T-cell (primary cell): ENCODE results near the gene ARHGAP6. TPM values are rescaled to one million over a fixed set of nuclear protein-coding genes. Genes with fewer than 3 reads are reported as not detected.
"Not testable (repeated sequence)": the region's sequence is repeated elsewhere in the genome, so short reads cannot be mapped to it uniquely, and the experiment has no call there.

ENCODE experiments used
- ATAC-seq, 4 experiments: fragments of 200-7000 bp in 3 of 4; fragments of 150-1000 bp in 1 of 4; cut with Tn5 transposase; replicated peaks in 1 of 4; 1 replicate in 3 of 4; 2 replicates in 1 of 4; pipeline ENCODE4 v1.10.0; 2021; ENCODE audit warnings: moderate library complexity in 3 of 4, mild to moderate bottlenecking in 2 of 4, moderate number of reproducible peaks in 1 of 4
- CTCF ChIA-PET, 2 donors: fragments of 300-600 bp; sonication (Branson Sonifier 250); formaldehyde crosslinking; loops; one replicate each; lab custom pipeline; 2022; ENCODE audit warnings: antibody characterized with exemption in 2 of 2; lab: Charles Lee
- POLR2A ChIA-PET, 2 donors: fragments of 300-600 bp; sonication (Branson Sonifier 250); formaldehyde crosslinking; loops; one replicate each; lab custom pipeline; 2022; ENCODE audit warnings: antibody characterized with exemption in 2 of 2; lab: Charles Lee
- DNase-seq, 35 experiments: peaks; one replicate each; pipeline versions ENCODE4 v3.0.0 to v3.0.0-alpha.2; 2013 to 2023
- H3K27ac ChIP-seq: one replicate; pipeline ENCODE4 v1.5.1; 2013; ENCODE audit warnings: low read length
- H3K27me3 ChIP-seq, 2 experiments: replicated peaks in 1 of 2; 1 replicate in 1 of 2; 2 replicates in 1 of 2; pipeline versions ENCODE4 v1.6.1 to v1.7.0; 2013; ENCODE audit warnings: low read length in 1 of 2, mixed read lengths in 1 of 2; ENCODE audit not compliant: control insufficient read depth in 2 of 2, insufficient read depth in 2 of 2; ENCODE audit errors: extremely low read depth in 1 of 2
- H3K36me3 ChIP-seq, 2 donors: 1 replicate in 1 of 2; 2 replicates in 1 of 2; pipeline versions ENCODE4 v1.6.1 to v1.7.0; 2013; ENCODE audit warnings: low read length in 1 of 2; ENCODE audit not compliant: control insufficient read depth in 2 of 2, insufficient read depth in 1 of 2; ENCODE audit errors: extremely low read depth in 1 of 2
- H3K4me1 ChIP-seq, 2 experiments: 1 replicate in 1 of 2; 2 replicates in 1 of 2; pipeline versions ENCODE4 v1.6.1 to v1.7.0; 2013; ENCODE audit warnings: low read length in 2 of 2, mixed read lengths in 1 of 2; ENCODE audit not compliant: insufficient read depth in 2 of 2, control insufficient read depth in 1 of 2; ENCODE audit errors: extremely low read depth in 1 of 2
- H3K4me3 ChIP-seq, 2 donors: 1 replicate in 1 of 2; 2 replicates in 1 of 2; pipeline versions ENCODE4 v1.5.1 to v1.7.0; 2013; ENCODE audit warnings: mild to moderate bottlenecking in 2 of 2, low read length in 1 of 2, moderate library complexity in 1 of 2; ENCODE audit not compliant: control insufficient read depth in 1 of 2; ENCODE audit errors: extremely low read depth in 1 of 2
- H3K9me3 ChIP-seq: 2 replicates; pipeline ENCODE4 v1.7.0; 2013
- H3K27ac Mint-ChIP-seq, 2 donors: one replicate each; pipeline ENCODE4 v1.8.0; 2020 to 2021; ENCODE audit warnings: mild to moderate bottlenecking in 2 of 2, mixed read lengths in 2 of 2
- H3K27me3 Mint-ChIP-seq, 2 donors: one replicate each; pipeline ENCODE4 v1.8.0; 2021 to 2022; ENCODE audit warnings: mixed read lengths in 2 of 2
- H3K36me3 Mint-ChIP-seq: one replicate; pipeline ENCODE4 v1.8.0; 2021; ENCODE audit warnings: mixed read lengths
- H3K4me1 Mint-ChIP-seq, 3 donors: one replicate each; pipeline ENCODE4 v1.8.0; 2020 to 2022; ENCODE audit warnings: mixed read lengths in 3 of 3, mild to moderate bottlenecking in 1 of 3
- H3K4me3 Mint-ChIP-seq, 3 donors: one replicate each; pipeline ENCODE4 v1.8.0; 2020 to 2022; ENCODE audit warnings: mild to moderate bottlenecking in 3 of 3, mixed read lengths in 3 of 3, moderate library complexity in 3 of 3
- H3K9me3 Mint-ChIP-seq, 3 donors: one replicate each; pipeline ENCODE4 v1.8.0; 2020 to 2022; ENCODE audit warnings: mixed read lengths in 3 of 3
- WGBS: methylation state at CpG from one replicate; pipeline ENCODE4 v1.1.5; 2013; ENCODE audit warnings: missing lambda C conversion rate; ENCODE audit not compliant: insufficient coverage; 5-methylcytosine and 5-hydroxymethylcytosine counted together
- total RNA-seq, 35 experiments: library from RNA in 6 of 35; stranded (reverse) in 6 of 35; fragments of 120-200 nt in 1 of 35; gene quantifications; one replicate each; pipeline versions ENCODE4 v1.2.1 to v1.2.4 and lab custom pipeline; 2013 to 2026

Gene ARHGAP6
- total RNA-seq, 5 donors from 2014 or later (not counting 1 experiment from before 2014, with no cell fraction given) = 0.09 to 0.13 (median 0.12) TPM; not detected in 2

DNA sequence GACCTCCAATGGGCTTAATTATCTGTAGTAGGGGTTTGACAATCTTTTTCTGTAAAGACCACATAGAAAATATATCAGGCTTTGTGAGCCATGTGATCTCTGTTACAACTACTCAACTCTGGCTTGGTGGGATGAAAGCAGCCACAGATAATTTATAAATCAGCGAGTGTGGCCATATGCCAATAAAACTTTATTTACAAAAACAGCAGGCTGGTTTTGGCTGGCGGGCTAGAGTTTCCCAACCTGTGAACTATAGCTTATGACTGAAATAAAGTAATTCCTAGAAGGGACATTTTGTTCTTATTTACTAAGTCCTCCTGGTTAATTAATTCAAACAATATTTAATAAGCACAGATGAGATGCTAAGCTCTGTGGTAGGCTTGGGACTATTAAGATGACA is 408.4 kb downstream of the ARHGAP6 start:
- Mint-ChIP-seq H3K9me3 (peaks cover 0 to 10% (median 0%) of the 10 kb centered on the region in 3 donors), H3K27me3 (peaks cover 0 to 10% of the 10 kb centered on the region in 2 donors), H3K36me3 (no peaks in the 10 kb centered on the region), H3K4me1 (no peaks in the 10 kb centered on the region), H3K4me3 (no peak overlapping the region), H3K27ac (no peak overlapping the region)
- no peaks in the 10 kb centered on the region for H3K4me1 ChIP-seq
- H3K4me3 ChIP-seq = no peak overlapping the region
- no peaks in the 10 kb centered on the region for H3K36me3 ChIP-seq
- no peak overlapping the region for H3K27ac ChIP-seq
- POLR2A ChIA-PET = no interaction called here
- CTCF ChIA-PET = no interaction called here
- H3K9me3 ChIP-seq = no peaks in the 10 kb centered on the region
- no peak for ATAC-seq
- WGBS = no CpG with 5 or more reads among the region's 2 CpGs
- no peaks in the 10 kb centered on the region for H3K27me3 ChIP-seq
- no peak for DNase-seq

- Histone ChIP-seq H3K9me3 (no peaks in the 10 kb centered on the region), H3K27me3 (no peaks in the 10 kb centered on the region), H3K27ac (no peak overlapping the region), H3K36me3 (no peaks in the 10 kb centered on the region), H3K4me3 (no peak overlapping the region), H3K4me1 (no peaks in the 10 kb centered on the region)
- Mint-ChIP-seq H3K9me3 (peaks cover 0 to 6% (median 0%) of the 10 kb centered on the region in 3 donors), H3K27me3 (peaks cover 0 to 8% of the 10 kb centered on the region in 2 donors), H3K4me3 (no peak overlapping the region), H3K36me3 (no peaks in the 10 kb centered on the region), H3K27ac (no peak overlapping the region), H3K4me1 (no peaks in the 10 kb centered on the region)
- 56% methylated on average over 1 of the region's 5 CpGs for WGBS
- CTCF ChIA-PET = no interaction called here
- ATAC-seq (no peak), DNase-seq (no peak)
- POLR2A ChIA-PET = no interaction called here
Observed at GRCh38 chrX:11254417-11255109, 411.2 kb downstream of the ARHGAP6 start.

- POLR2A ChIA-PET = no interaction called here
- no CpG with 5 or more reads among the region's 2 CpGs for WGBS
- H3K9me3 ChIP-seq = no peaks in the 10 kb centered on the region
- CTCF ChIA-PET = no interaction called here
- H3K36me3 ChIP-seq = no peaks in the 10 kb centered on the region
- H3K27me3 ChIP-seq = no peaks in the 10 kb centered on the region
- H3K4me1 ChIP-seq = no peaks in the 10 kb centered on the region
- Mint-ChIP-seq H3K4me3 (no peak overlapping the region), H3K4me1 (no peaks in the 10 kb centered on the region), H3K9me3 (peaks cover 0 to 5% (median 0%) of the 10 kb centered on the region in 3 donors), H3K27me3 (peaks cover 0 to 10% of the 10 kb centered on the region in 2 donors), H3K27ac (no peak overlapping the region), H3K36me3 (no peaks in the 10 kb centered on the region)
- DNase-seq (no peak), ATAC-seq (no peak)
- H3K4me3 ChIP-seq = no peak overlapping the region
- H3K27ac ChIP-seq = no peak overlapping the region
Observed at GRCh38 chrX:11244636-11245035, 421.1 kb downstream of the ARHGAP6 start.

- Mint-ChIP-seq H3K4me1 (no peaks in the 10 kb centered on the region), H3K36me3 (no peaks in the 10 kb centered on the region), H3K27ac (no peak overlapping the region), H3K27me3 (peaks cover 0 to 10% of the 10 kb centered on the region in 2 donors), H3K9me3 (peaks cover 0 to 5% (median 0%) of the 10 kb centered on the region in 3 donors), H3K4me3 (no peak overlapping the region)
- Histone ChIP-seq H3K36me3 (no peaks in the 10 kb centered on the region), H3K27ac (no peak overlapping the region), H3K4me1 (no peaks in the 10 kb centered on the region), H3K27me3 (no peaks in the 10 kb centered on the region), H3K9me3 (no peaks in the 10 kb centered on the region), H3K4me3 (no peak overlapping the region)
- ChIA-PET CTCF (no interaction called here), POLR2A (no interaction called here)
- ATAC-seq (no peak), DNase-seq (no peak)
Observed at GRCh38 chrX:11242704-11243103, 423.0 kb downstream of the ARHGAP6 start.

GRCh38 chrX:11241720-11242119 is 424.0 kb downstream of the ARHGAP6 start:
- Histone ChIP-seq H3K36me3 (no peaks in the 10 kb centered on the region), H3K4me1 (no peaks in the 10 kb centered on the region), H3K27ac (no peak overlapping the region), H3K9me3 (no peaks in the 10 kb centered on the region), H3K27me3 (no peaks in the 10 kb centered on the region), H3K4me3 (no peak overlapping the region)
- no peak overlapping the region for H3K4me3 Mint-ChIP-seq
- H3K9me3 Mint-ChIP-seq = peaks cover 0 to 5% (median 0%) of the 10 kb centered on the region in 3 donors
- ChIA-PET CTCF (no interaction called here), POLR2A (no interaction called here)
- no peaks in the 10 kb centered on the region for H3K36me3 Mint-ChIP-seq
- ATAC-seq (no peak), DNase-seq (no peak)
- H3K4me1 Mint-ChIP-seq = no peaks in the 10 kb centered on the region
- peaks cover 0 to 14% of the 10 kb centered on the region in 2 donors for H3K27me3 Mint-ChIP-seq
- no peak overlapping the region for H3K27ac Mint-ChIP-seq
- no CpG with 5 or more reads among the region's 2 CpGs for WGBS

- H3K36me3 Mint-ChIP-seq = no peaks in the 10 kb centered on the region
- ATAC-seq (no peak), DNase-seq (no peak)
- H3K4me3 Mint-ChIP-seq = no peak overlapping the region
- H3K9me3 Mint-ChIP-seq = peaks cover 0 to 4% (median 0%) of the 10 kb centered on the region in 3 donors
- peaks cover 0 to 4% of the 10 kb centered on the region in 2 donors for H3K27me3 Mint-ChIP-seq
- H3K27me3 ChIP-seq = no peaks in the 10 kb centered on the region
- no peaks in the 10 kb centered on the region for H3K36me3 ChIP-seq
- CTCF ChIA-PET = no interaction called here
- no peak overlapping the region for H3K4me3 ChIP-seq
- no peak overlapping the region for H3K27ac ChIP-seq
- POLR2A ChIA-PET = no interaction called here
- no peaks in the 10 kb centered on the region for H3K9me3 ChIP-seq
- no peaks in the 10 kb centered on the region for H3K4me1 Mint-ChIP-seq
- no peaks in the 10 kb centered on the region for H3K4me1 ChIP-seq
- H3K27ac Mint-ChIP-seq = no peak overlapping the region
Observed at GRCh38 chrX:11239230-11239629, 426.5 kb downstream of the ARHGAP6 start.

- ATAC-seq, H3K9me3 ChIP-seq, H3K4me1 Mint-ChIP-seq, H3K4me1 ChIP-seq, CTCF ChIA-PET, H3K36me3 Mint-ChIP-seq, H3K9me3 Mint-ChIP-seq, H3K36me3 ChIP-seq, H3K4me3 Mint-ChIP-seq, H3K27ac ChIP-seq, POLR2A ChIA-PET, DNase-seq, H3K27me3 Mint-ChIP-seq, H3K4me3 ChIP-seq, H3K27ac Mint-ChIP-seq, H3K27me3 ChIP-seq: not testable (repeated sequence)
- WGBS = 20% methylated on average over 1 of the region's 2 CpGs
Observed at GRCh38 chrX:11235377-11235776, 430.3 kb downstream of the ARHGAP6 start.
